BJ (cell line): Measurements from ENCODE around the gene VPS18. TPM values are rescaled to one million over a fixed set of nuclear protein-coding genes. Genes with fewer than 3 reads are reported as not detected.

Experiments used
- CTCF ChIA-PET: fragments of 350-600 bp; formaldehyde crosslinking; extraction: SDS; loops from one replicate; lab custom pipeline; 2021; ENCODE audit warnings: antibody characterized with exemption, inconsistent platforms; lab: Yijun Ruan, JAX
- POLR2A ChIA-PET: fragments of 300-600 bp; sonication (Branson Sonifier 250); formaldehyde crosslinking; extraction: SDS; loops from one replicate; lab custom pipeline; 2021; ENCODE audit warnings: antibody characterized with exemption; lab: Charles Lee
- DNase-seq: peaks from one replicate; pipeline ENCODE4 v3.0.0-alpha.2; 2011; ENCODE audit warnings: low read depth
- H3K27me3 ChIP-seq: 2 replicates; pipeline ENCODE4 v1.6.0; 2011; ENCODE audit warnings: low read length; ENCODE audit not compliant: control insufficient read depth, insufficient read depth
- H3K36me3 ChIP-seq: 2 replicates; pipeline ENCODE4 v1.5.1; 2011; ENCODE audit warnings: low read length; ENCODE audit not compliant: control insufficient read depth, insufficient read depth
- H3K4me3 ChIP-seq: 2 replicates; pipeline ENCODE4 v1.5.1; 2011; ENCODE audit warnings: low read depth, mild to moderate bottlenecking, control low read depth, low read length
- CTCF ChIP-seq: IDR thresholded peaks from 2 replicates; pipeline ENCODE4 v1.5.1; 2011; ENCODE audit warnings: low read depth, mild to moderate bottlenecking, control low read depth, inconsistent platforms, low read length, moderate library complexity; ENCODE audit not compliant: insufficient read depth
- polyA plus RNA-seq: library from polyadenylated mRNA; depleted of rRNA; stranded (reverse); fragments of >200 nt; gene quantifications from 2 replicates; pipeline ENCODE4 v1.2.3, GENCODE V29; 2011

VPS18 gene
- polyA plus RNA-seq, 1 experiment, result 28.4 TPM

DNA sequence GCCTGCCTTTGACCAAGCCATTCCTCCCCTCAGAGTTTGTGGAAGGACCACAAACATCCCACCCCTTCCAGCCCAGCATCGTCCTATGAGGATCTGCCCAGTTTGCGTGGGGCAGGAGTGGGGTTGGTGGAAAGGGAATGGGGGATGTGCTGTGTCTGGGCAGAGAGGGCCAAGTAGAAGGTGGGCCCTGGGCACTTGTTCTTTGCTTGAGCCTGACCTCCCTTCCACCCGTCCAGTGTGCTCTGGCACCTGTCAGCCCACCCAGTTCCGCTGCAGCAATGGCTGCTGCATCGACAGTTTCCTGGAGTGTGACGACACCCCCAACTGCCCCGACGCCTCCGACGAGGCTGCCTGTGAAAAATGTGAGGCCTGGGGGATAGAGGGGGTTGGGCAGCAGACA lies 40.1 kb upstream of the VPS18 start:
- Histone ChIP-seq H3K4me3 (no peak overlapping the region), H3K36me3 (no peaks in the 10 kb centered on the region), H3K27me3 (no peaks in the 10 kb centered on the region)
- DNase-seq, result no peak
- POLR2A ChIA-PET, result no interaction called here
- TF ChIP-seq CTCF, result no peak
- CTCF ChIA-PET, result interaction anchor here (1.3 to 1.9 kb wide), 4 partner anchors 10 to 49 kb away, joined by 3 to 10 read pairs (median 4); partner anchors contain the start of gene SPINT1

GRCh38 chr15:40855706-40856234 lies 38.5 kb upstream of the VPS18 start:
- ChIA-PET POLR2A (interaction anchor here (1.0 kb wide), 1 partner anchor 38 kb away, joined by 3 read pairs; the partner anchor contains the start of gene VPS18), CTCF (interaction anchor here (0.6 to 7.4 kb wide), 8 partner anchors 8 to 49 kb away, joined by 3 to 201 read pairs (median 12); partner anchors contain the start of gene SPINT1)
- no peaks in the 10 kb centered on the region for H3K36me3 ChIP-seq
- no peak for DNase-seq
- H3K27me3 ChIP-seq, result no peaks in the 10 kb centered on the region
- TF ChIP-seq CTCF, result no peak
- H3K4me3 ChIP-seq, result no peak overlapping the region

- POLR2A ChIA-PET, result interaction anchor here (1.0 kb wide), 1 partner anchor 37 kb away, joined by 3 read pairs; the partner anchor contains the start of gene VPS18
- no peak for TF ChIP-seq CTCF
- CTCF ChIA-PET, result interaction anchor here (0.6 to 7.4 kb wide), 22 partner anchors 10 to 1059 kb away, joined by 3 to 201 read pairs (median 6); partner anchors contain the start of genes DNAJC17, GCHFR, SPINT1 and ZFYVE19
- H3K4me3 ChIP-seq, result no peak overlapping the region
- H3K27me3 ChIP-seq, result no peaks in the 10 kb centered on the region
- H3K36me3 ChIP-seq, result no peaks in the 10 kb centered on the region
- no peak for DNase-seq
Measured at GRCh38 chr15:40856746-40857145, 37.5 kb upstream of the VPS18 start.

DNA sequence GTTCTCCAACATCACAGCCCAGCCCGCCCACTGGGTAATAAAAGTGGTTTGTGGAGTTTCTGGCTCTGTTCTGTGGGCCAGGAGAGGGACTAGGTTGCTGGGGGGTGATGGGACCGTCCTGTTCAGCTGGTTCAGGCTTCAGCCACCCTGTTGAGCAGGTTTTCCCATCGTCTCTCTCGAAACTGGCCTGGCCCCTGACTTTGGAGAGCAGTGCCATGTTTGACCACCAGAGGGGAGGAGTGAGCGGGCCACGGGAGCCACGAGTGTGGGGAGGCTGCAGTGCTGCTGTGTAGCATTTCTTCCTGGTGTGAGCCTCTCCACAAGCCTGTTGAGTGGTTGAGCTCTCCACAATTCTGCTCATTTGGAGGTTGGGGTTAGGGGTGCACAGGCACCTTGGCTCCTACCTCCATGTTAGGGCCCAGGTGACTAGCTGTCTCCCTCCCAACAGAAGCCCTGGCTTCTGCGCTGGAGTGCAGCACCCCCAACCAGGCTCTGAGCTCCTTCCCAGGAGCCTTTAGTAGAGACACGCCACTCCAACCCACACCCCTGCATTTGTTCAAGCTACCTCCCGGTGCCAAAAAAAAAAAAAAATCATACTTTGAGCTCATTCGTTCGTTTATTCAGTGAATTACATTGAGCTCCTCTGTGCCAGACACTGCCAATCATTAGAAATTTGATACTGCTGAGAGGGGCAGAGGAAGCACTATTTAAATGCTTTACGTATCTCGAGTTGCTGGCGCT lies 36.5 kb upstream of the VPS18 start:
- TF ChIP-seq CTCF, result peak; percentile 100
- H3K4me3 ChIP-seq, result no peak overlapping the region
- POLR2A ChIA-PET, result interaction anchor here (0.7 to 1.2 kb wide), 2 partner anchors 36 to 38 kb away, joined by 3 to 7 read pairs; partner anchors contain the start of gene VPS18
- no peak for DNase-seq
- H3K27me3 ChIP-seq, result no peaks in the 10 kb centered on the region; the same call in 1 of the 2 replicates
- CTCF ChIA-PET, result interaction anchor here (0.6 to 7.4 kb wide), 39 partner anchors 11 to 539 kb away, joined by 3 to 201 read pairs (median 4); partner anchors contain the start of genes DNAJC17, GCHFR, OIP5 and RPUSD2
- no peaks in the 10 kb centered on the region for H3K36me3 ChIP-seq

GRCh38 chr15:40858706-40859105 lies 35.5 kb upstream of the VPS18 start:
- Histone ChIP-seq H3K27me3 (no peaks in the 10 kb centered on the region; the same call in none of the 2 replicates), H3K4me3 (no peak overlapping the region), H3K36me3 (no peaks in the 10 kb centered on the region)
- ChIA-PET POLR2A (interaction anchor here (0.6 kb wide), 1 partner anchor 592 kb away, joined by 3 read pairs; no protein-coding TSS in a partner anchor), CTCF (interaction anchor here (0.7 to 7.4 kb wide), 32 partner anchors 12 to 473 kb away, joined by 3 to 201 read pairs (median 4); partner anchors contain the start of genes C15orf62, DNAJC17, OIP5 and RPUSD2)
- no peak for TF ChIP-seq CTCF
- no peak for DNase-seq
